Measurements from ENCODE around the gene CFAP251. TPM values are rescaled to one million over a fixed set of nuclear protein-coding genes. Genes with fewer than 3 reads are reported as not detected.

CFAP251 gene
- total RNA-seq, result 16.4 and 21.5 TPM in 2 replicates

GRCh38 chr12:121917950-121918678, at the start of gene CFAP251:
TSS of gene CFAP251 (plus strand) at chr12:121918592. CDS start at chr12:121921306, 2,714 bp downstream.

GRCh38 chr12:121888478-121889273, 29.7 kb upstream of the CFAP251 start, which contains the start of gene PSMD9:
TSS of gene PSMD9 (plus strand) at chr12:121888790. CDS start at chr12:121888857, 67 bp downstream.

GRCh38 chr12:122021822-122022392, 103.5 kb downstream of the CFAP251 start, which contains the start of gene BCL7A:
TSS of gene BCL7A (plus strand) at chr12:122021884. CDS start at chr12:122022092, 208 bp downstream.

Other genes starting within 250 kb of the CFAP251 start
- gene MORN3, start 248.9 kb upstream of the CFAP251 start, total RNA-seq, result under 0.01 and 0.21 TPM in 2 replicates
- 9.4 and 13.9 TPM in 2 replicates for gene TMEM120B, start 205.8 kb upstream of the CFAP251 start, total RNA-seq
- 10.0 and 40.7 TPM in 2 replicates for gene RHOF, start 124.9 kb upstream of the CFAP251 start, total RNA-seq
- 1.4 and 2.3 TPM in 2 replicates for gene SETD1B, start 114.6 kb upstream of the CFAP251 start, total RNA-seq
- gene HPD, start 59.7 kb upstream of the CFAP251 start, total RNA-seq, result 0.24 TPM in 1 of 2 replicates, not detected in the other
- gene PSMD9, start 29.8 kb upstream of the CFAP251 start, total RNA-seq, result 58.2 and 61.9 TPM in 2 replicates
- gene BCL7A, start 103.3 kb downstream of the CFAP251 start, total RNA-seq, result 14.0 and 18.3 TPM in 2 replicates
- 11.1 and 11.7 TPM in 2 replicates for gene MLXIP, start 160.2 kb downstream of the CFAP251 start, total RNA-seq